Measurements from ENCODE around the gene PALMD. TPM values are rescaled to one million over a fixed set of nuclear protein-coding genes. Genes with fewer than 3 reads are reported as not detected.

PALMD gene
- total and polyA plus RNA-seq, 2 donors (not counting 1 experiment from before 2014, with no cell fraction given): not detected

- Mint-ChIP-seq H3K9me3 (ENCODE audit: insufficient read depth) (no peaks in the 10 kb centered on the region), H3K4me3 (no peak overlapping the region), H3K4me1 (peaks cover 4% of the 10 kb centered on the region), H3K27me3 (peaks cover 15% of the 10 kb centered on the region), H3K27ac (no peak overlapping the region)
- no peak overlapping the region for H3K9ac ChIP-seq (ENCODE audit: low read length)
- peaks cover 0 to 5% of the 10 kb centered on the region in 2 donors for H3K4me1 ChIP-seq (ENCODE audit: control insufficient read depth in 2 of 2, insufficient read depth in 2 of 2, low read length in 2 of 2)
- H3K4me3 ChIP-seq (ENCODE audit: control extremely low read depth in 1 of 5, extremely low read depth in 1 of 5, insufficient read depth in 1 of 5, low read depth in 2 of 5, low read length in 4 of 5): no peak overlapping the region
- 86% methylated on average over 17 of the region's 17 CpGs for WGBS (ENCODE audit: insufficient coverage)
- DNase-seq (no peak), ATAC-seq (ENCODE audit: low read depth) (no peak)
- TF ChIP-seq EZH2 (IDR thresholded peaks at IDR 0.05; ENCODE audit: borderline replicate concordance, insufficient read depth, low read depth, low read length, poor library complexity, severe bottlenecking) (no peak), CTCF (IDR thresholded peaks at IDR 0.05) (no peak)
- peaks cover 0 to 2% (median 0%) of the 10 kb centered on the region in 3 donors for H3K9me3 ChIP-seq (ENCODE audit: control extremely low read depth in 1 of 3, control insufficient read depth in 2 of 3, insufficient read depth in 1 of 3, low read length in 2 of 3)
- H3K27me3 ChIP-seq (replicated peaks in 1 of 4; ENCODE audit: control extremely low read depth in 1 of 4, control insufficient read depth in 3 of 4, insufficient read depth in 4 of 4, low read length in 3 of 4): no peaks in the 10 kb centered on the region
- intact Hi-C loops (cut with micrococcal nuclease): no loop called here
- peak overlapping the region; percentile 22 for H3K4me2 ChIP-seq (replicated peaks; ENCODE audit: low read depth, low read length, poor library complexity, severe bottlenecking)
- H3K79me2 ChIP-seq (ENCODE audit: control insufficient read depth, insufficient read depth, low read length): no peaks in the 10 kb centered on the region
- no peak overlapping the region for H2AFZ ChIP-seq (ENCODE audit: insufficient read depth, low read depth, low read length, poor library complexity, severe bottlenecking)
- no peaks in the 10 kb centered on the region for H3K36me3 ChIP-seq (replicated peaks in 1 of 2; ENCODE audit: control extremely low read depth in 1 of 2, control insufficient read depth in 1 of 2, extremely low read depth in 1 of 2, insufficient read depth in 2 of 2, low read length in 1 of 2)
- H4K20me1 ChIP-seq (ENCODE audit: control insufficient read depth, insufficient read depth, low read length, poor library complexity, severe bottlenecking): no peaks in the 10 kb centered on the region
- ChIA-PET CTCF (interaction anchor here (1.5 to 1.6 kb wide), 2 partner anchors 9 to 10 kb away, joined by 3 to 5 read pairs; no protein-coding TSS in a partner anchor), POLR2A (no interaction called here)
- H3K27ac ChIP-seq (ENCODE audit: low read length in 2 of 2): no peak overlapping the region
Measured at GRCh38 chr1:99704356-99704816, 58.5 kb downstream of the PALMD start.

- peaks cover 0 to 5% of the 10 kb centered on the region in 2 donors for H3K4me1 ChIP-seq (ENCODE audit: control insufficient read depth in 2 of 2, insufficient read depth in 2 of 2, low read length in 2 of 2)
- CTCF ChIA-PET: no interaction called here
- no peaks in the 10 kb centered on the region for H3K79me2 ChIP-seq (ENCODE audit: control insufficient read depth, insufficient read depth, low read length)
- no peaks in the 10 kb centered on the region for H4K20me1 ChIP-seq (ENCODE audit: control insufficient read depth, insufficient read depth, low read length, poor library complexity, severe bottlenecking)
- Mint-ChIP-seq H3K27me3 (peaks cover 9% of the 10 kb centered on the region), H3K9me3 (ENCODE audit: insufficient read depth) (no peaks in the 10 kb centered on the region), H3K4me3 (no peak overlapping the region), H3K4me1 (peaks cover 4% of the 10 kb centered on the region), H3K27ac (no peak overlapping the region)
- no peak overlapping the region for H3K4me2 ChIP-seq (replicated peaks; ENCODE audit: low read depth, low read length, poor library complexity, severe bottlenecking)
- H3K9me3 ChIP-seq (ENCODE audit: control extremely low read depth in 1 of 3, control insufficient read depth in 2 of 3, insufficient read depth in 1 of 3, low read length in 2 of 3): peaks cover 0 to 2% (median 0%) of the 10 kb centered on the region in 3 donors
- no peak overlapping the region for H3K27ac ChIP-seq (ENCODE audit: low read length in 2 of 2)
- TF ChIP-seq CTCF (IDR thresholded peaks at IDR 0.05) (no peak), EZH2 (IDR thresholded peaks at IDR 0.05; ENCODE audit: borderline replicate concordance, insufficient read depth, low read depth, low read length, poor library complexity, severe bottlenecking) (no peak)
- intact Hi-C loops (cut with micrococcal nuclease): no loop called here
- H3K4me3 ChIP-seq (ENCODE audit: control extremely low read depth in 1 of 5, extremely low read depth in 1 of 5, insufficient read depth in 1 of 5, low read depth in 2 of 5, low read length in 4 of 5): no peak overlapping the region
- H3K27me3 ChIP-seq (replicated peaks in 1 of 4; ENCODE audit: control extremely low read depth in 1 of 4, control insufficient read depth in 3 of 4, insufficient read depth in 4 of 4, low read length in 3 of 4): no peaks in the 10 kb centered on the region
- ATAC-seq (ENCODE audit: low read depth) (no peak), DNase-seq (no peak)
- H3K9ac ChIP-seq (ENCODE audit: low read length): no peak overlapping the region
- H3K36me3 ChIP-seq (replicated peaks in 1 of 2; ENCODE audit: control extremely low read depth in 1 of 2, control insufficient read depth in 1 of 2, extremely low read depth in 1 of 2, insufficient read depth in 2 of 2, low read length in 1 of 2): no peaks in the 10 kb centered on the region
- POLR2A ChIA-PET: no interaction called here
- H2AFZ ChIP-seq (ENCODE audit: insufficient read depth, low read depth, low read length, poor library complexity, severe bottlenecking): no peak overlapping the region
Measured at GRCh38 chr1:99705385-99705784, 59.5 kb downstream of the PALMD start.
